Naive thymus-derived CD4-positive, alpha-beta T cell (primary cell): Measurements from ENCODE around the gene SURF2. TPM values are rescaled to one million over a fixed set of nuclear protein-coding genes. Genes with fewer than 3 reads are reported as not detected.

Experiments used
- ATAC-seq: fragments of 150-1000 bp; cut with Tn5 transposase; 2 replicates; pipeline ENCODE4 v1.10.0; 2021; ENCODE audit warnings: mild to moderate bottlenecking, moderate library complexity
- CTCF ChIA-PET: fragments of 350-600 bp; sonication (Branson Sonifier 250); formaldehyde crosslinking; loops from one replicate; lab custom pipeline; 2021; ENCODE audit warnings: antibody characterized with exemption; lab: Charles Lee
- POLR2A ChIA-PET: fragments of 350-600 bp; sonication (Branson Sonifier 250); formaldehyde crosslinking; loops from one replicate; lab custom pipeline; 2021; ENCODE audit warnings: antibody characterized with exemption, inconsistent platforms; lab: Charles Lee
- DNase-seq, 9 donors: peaks; one replicate each; pipeline versions ENCODE4 v3.0.0 to v3.0.0-alpha.2; 2020 to 2022; ENCODE audit warnings: mixed read lengths in 1 of 9
- H3K27ac ChIP-seq: one replicate; pipeline ENCODE4 v1.7.0; 2013; ENCODE audit warnings: mild to moderate bottlenecking, low read depth, low read length, moderate library complexity
- H3K27me3 ChIP-seq, 2 donors: one replicate each; pipeline ENCODE4 v1.7.0; 2013; ENCODE audit warnings: low read length in 2 of 2, mild to moderate bottlenecking in 2 of 2, moderate library complexity in 2 of 2; ENCODE audit not compliant: control insufficient read depth in 2 of 2, insufficient read depth in 2 of 2
- H3K36me3 ChIP-seq, 3 experiments: 1 replicate in 2 of 3; 2 replicates in 1 of 3; pipeline ENCODE4 v1.7.0; 2013; ENCODE audit warnings: low read length in 3 of 3, mild to moderate bottlenecking in 3 of 3, moderate library complexity in 1 of 3; ENCODE audit not compliant: insufficient read depth in 3 of 3, control insufficient read depth in 2 of 3
- H3K4me1 ChIP-seq, 2 donors: one replicate each; pipeline ENCODE4 v1.7.0; 2013; ENCODE audit warnings: low read length in 2 of 2, mild to moderate bottlenecking in 2 of 2, moderate library complexity in 1 of 2; ENCODE audit not compliant: control insufficient read depth in 2 of 2, insufficient read depth in 2 of 2
- H3K4me3 ChIP-seq: 2 replicates; pipeline ENCODE4 v1.7.0; 2013; ENCODE audit warnings: mild to moderate bottlenecking, low read length
- H3K9me3 ChIP-seq, 3 experiments: 1 replicate in 2 of 3; 2 replicates in 1 of 3; pipeline ENCODE4 v1.7.0; 2013; ENCODE audit warnings: low read length in 3 of 3; ENCODE audit not compliant: control insufficient read depth in 2 of 3
- H3K27ac Mint-ChIP-seq, 9 donors: one replicate each; pipeline ENCODE4 v1.8.0; 2020 to 2022; ENCODE audit warnings: mixed read lengths in 9 of 9, mild to moderate bottlenecking in 8 of 9, moderate library complexity in 5 of 9, inconsistent platforms in 2 of 9
- H3K27me3 Mint-ChIP-seq, 5 donors: one replicate each; pipeline ENCODE4 v1.8.0; 2021 to 2022; ENCODE audit warnings: mixed read lengths in 5 of 5, mild to moderate bottlenecking in 1 of 5
- H3K36me3 Mint-ChIP-seq, 5 donors: one replicate each; pipeline ENCODE4 v1.8.0; 2020 to 2022; ENCODE audit warnings: mixed read lengths in 5 of 5, mild to moderate bottlenecking in 3 of 5, inconsistent platforms in 1 of 5
- H3K4me1 Mint-ChIP-seq, 7 donors: one replicate each; pipeline ENCODE4 v1.8.0; 2020 to 2022; ENCODE audit warnings: mixed read lengths in 7 of 7, mild to moderate bottlenecking in 3 of 7, inconsistent platforms in 1 of 7
- H3K4me3 Mint-ChIP-seq, 10 donors: one replicate each; pipeline ENCODE4 v1.8.0; 2020 to 2022; ENCODE audit warnings: mild to moderate bottlenecking in 10 of 10, mixed read lengths in 10 of 10, moderate library complexity in 6 of 10, inconsistent platforms in 2 of 10
- H3K9me3 Mint-ChIP-seq, 11 donors: one replicate each; pipeline ENCODE4 v1.8.0; 2020 to 2022; ENCODE audit warnings: mixed read lengths in 11 of 11, mild to moderate bottlenecking in 4 of 11, inconsistent platforms in 1 of 11, moderate library complexity in 1 of 11
- intact Hi-C, 2 donors: fragments of 100-400 bp; cut with micrococcal nuclease; formaldehyde crosslinking; loops; one replicate each; pipeline ENCODE4 v1.15.1; 2023
- polyA plus RNA-seq, 2 donors: library from polyadenylated mRNA; unstranded; fragments of 300-500 nt; fragmentation: Illumina TruSeq; gene quantifications; one replicate each; pipeline ENCODE4 v1.2.3, GENCODE V29; 2021
- total RNA-seq, 6 experiments: library from RNA in 5 of 6; stranded (reverse) in 5 of 6; gene quantifications; 1 replicate in 5 of 6; 2 replicates in 1 of 6; pipeline ENCODE4 v1.2.3 and lab custom pipeline; 2021 to 2026

SURF2 gene
- total and polyA plus RNA-seq, 7 experiments from 2014 or later, result 15.0 to 44.5 (median 21.9) TPM

- no peak overlapping the region for H3K4me3 ChIP-seq
- H3K36me3 Mint-ChIP-seq, result peaks cover 6 to 46% (median 36%) of the 10 kb centered on the region in 5 donors
- peaks cover 21 to 35% of the 10 kb centered on the region in 2 donors for H3K4me1 ChIP-seq
- peaks cover 26 to 56% (median 39%) of the 10 kb centered on the region in 7 donors for H3K4me1 Mint-ChIP-seq
- H3K27ac Mint-ChIP-seq, result peak overlapping the region in 5 of 9 donors; percentile 14 to 61 (median 47)
- peaks cover 0 to 2% (median 0%) of the 10 kb centered on the region in 11 donors for H3K9me3 Mint-ChIP-seq
- ATAC-seq (no peak), DNase-seq (no peak)
- CTCF ChIA-PET, result interaction anchor here (3.3 kb wide), 1 partner anchor 17 kb away, joined by 11 read pairs; no protein-coding TSS in a partner anchor
- H3K4me3 Mint-ChIP-seq, result peak overlapping the region in 2 of 10 donors; percentile 36 to 64
- peaks cover 20 to 74% (median 31%) of the 10 kb centered on the region in 3 experiments for H3K36me3 ChIP-seq
- H3K27ac ChIP-seq, result no peak overlapping the region
- H3K27me3 ChIP-seq, result no peaks in the 10 kb centered on the region
- H3K27me3 Mint-ChIP-seq, result no peaks in the 10 kb centered on the region
- intact Hi-C loops, result no loop called here
- POLR2A ChIA-PET, result interaction anchor here (0.7 to 10.5 kb wide), 2 partner anchors 16 to 23 kb away, joined by 3 to 185 read pairs; partner anchors contain the start of gene SURF4
- no peaks in the 10 kb centered on the region for H3K9me3 ChIP-seq
These were observed 2.8 kb upstream of the SURF2 start for GRCh38 chr9:133353548-133353947.

GRCh38 chr9:133354766-133355165 lies 1.6 kb upstream of the SURF2 start:
- H3K27me3 ChIP-seq, result no peaks in the 10 kb centered on the region
- peaks cover 0 to 39% (median 24%) of the 10 kb centered on the region in 5 donors for H3K36me3 Mint-ChIP-seq
- H3K4me3 ChIP-seq, result no peak overlapping the region
- no peak overlapping the region for H3K27ac ChIP-seq
- no peaks in the 10 kb centered on the region for H3K9me3 Mint-ChIP-seq
- intact Hi-C loops, result loop anchor here (5.0 kb wide), 3 partner anchors 167 to 232 kb away; partner anchors contain the start of gene RALGDS (in 1 of the 2)
- H3K4me1 Mint-ChIP-seq, result peaks cover 24 to 51% (median 32%) of the 10 kb centered on the region in 7 donors
- ATAC-seq (no peak), DNase-seq (no peak)
- peak overlapping the region; percentile 80 to 94 (median 89) for H3K4me3 Mint-ChIP-seq
- ChIA-PET CTCF (no interaction called here), POLR2A (interaction anchor here (1.0 to 10.5 kb wide), 3 partner anchors 12 to 128 kb away, joined by 4 to 185 read pairs (median 15); partner anchors contain the start of gene SURF4)
- H3K36me3 ChIP-seq, result peaks cover 20 to 76% (median 27%) of the 10 kb centered on the region in 3 experiments
- H3K4me1 ChIP-seq, result peaks cover 12 to 28% of the 10 kb centered on the region in 2 donors
- peak overlapping the region in 5 of 9 donors; percentile 19 to 91 (median 88) for H3K27ac Mint-ChIP-seq
- H3K9me3 ChIP-seq, result no peaks in the 10 kb centered on the region
- no peaks in the 10 kb centered on the region for H3K27me3 Mint-ChIP-seq

DNA sequence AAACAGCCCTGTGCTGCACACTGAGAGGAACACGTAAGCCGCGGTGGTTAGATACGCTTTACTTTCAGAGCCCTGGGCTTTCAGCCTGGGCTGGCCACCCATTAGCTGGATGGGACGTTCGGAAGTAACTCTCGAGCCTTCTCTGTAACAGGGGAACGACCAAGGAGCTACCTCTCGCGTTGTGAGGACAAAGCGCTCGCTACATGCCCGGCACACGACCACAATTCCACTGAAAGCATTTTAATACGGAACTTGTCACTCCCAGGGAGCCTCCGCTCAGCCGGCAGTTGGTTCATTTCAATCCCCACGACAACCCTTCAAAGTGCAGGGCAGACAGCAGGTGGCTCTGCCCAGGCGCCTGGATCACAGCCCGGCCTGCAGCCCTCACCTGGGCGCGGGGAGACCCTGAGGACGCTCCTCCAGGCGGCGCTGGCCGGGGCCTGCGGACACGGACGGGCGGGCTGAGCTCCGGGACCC lies 431 bp upstream of the SURF2 start:
- DNase-seq (no peak), ATAC-seq (peak; percentile 55)
- Mint-ChIP-seq H3K27ac (peak overlapping the region; percentile 72 to 91 (median 84)), H3K9me3 (no peaks in the 10 kb centered on the region), H3K27me3 (no peaks in the 10 kb centered on the region), H3K4me3 (peak overlapping the region; percentile 80 to 94 (median 89)), H3K36me3 (peaks cover 0 to 29% (median 15%) of the 10 kb centered on the region in 5 donors), H3K4me1 (peaks cover 20 to 42% (median 28%) of the 10 kb centered on the region in 7 donors)
- CTCF ChIA-PET, result interaction anchor here (0.7 to 1.3 kb wide), 5 partner anchors 8 to 171 kb away, joined by 3 to 11 read pairs (median 4); partner anchors contain the start of genes MED22 and RPL7A
- POLR2A ChIA-PET, result interaction anchor here (0.6 to 10.5 kb wide), 11 partner anchors 9 to 809 kb away, joined by 3 to 185 read pairs (median 5); partner anchors contain the start of genes CACFD1, GTF3C5, MED22 and RNU6ATAC
- peaks cover 15 to 76% (median 18%) of the 10 kb centered on the region in 3 experiments for H3K36me3 ChIP-seq
- H3K27ac ChIP-seq, result peak overlapping the region; percentile 91
- H3K9me3 ChIP-seq, result no peaks in the 10 kb centered on the region
- intact Hi-C loops, result loop anchor here (1.0 to 5.0 kb wide), 12 partner anchors 8 to 234 kb away; partner anchors contain the start of genes MED22 (in 2 of the 2), RPL7A (in 2 of the 2), SLC2A6 (in 2 of the 2) and STKLD1 (in 2 of the 2)
- H3K4me1 ChIP-seq, result peaks cover 12 to 28% of the 10 kb centered on the region in 2 donors
- no peaks in the 10 kb centered on the region for H3K27me3 ChIP-seq
- H3K4me3 ChIP-seq, result peak overlapping the region; percentile 63

GRCh38 chr9:133357656-133358055 lies 1.3 kb downstream of the SURF2 start:
- H3K4me1 ChIP-seq, result peaks cover 12 to 28% of the 10 kb centered on the region in 2 donors
- Mint-ChIP-seq H3K27me3 (no peaks in the 10 kb centered on the region), H3K4me3 (peak overlapping the region; percentile 75 to 94 (median 88)), H3K27ac (peak overlapping the region in 8 of 9 donors; percentile 26 to 82 (median 74)), H3K4me1 (peaks cover 18 to 42% (median 28%) of the 10 kb centered on the region in 7 donors), H3K36me3 (peaks cover 3 to 26% (median 12%) of the 10 kb centered on the region in 5 donors), H3K9me3 (no peaks in the 10 kb centered on the region)
- H3K27ac ChIP-seq, result peak overlapping the region; percentile 91
- no peak for ATAC-seq
- H3K4me3 ChIP-seq, result peak overlapping the region; percentile 64
- no peaks in the 10 kb centered on the region for H3K9me3 ChIP-seq
- no peaks in the 10 kb centered on the region for H3K27me3 ChIP-seq
- ChIA-PET POLR2A (interaction anchor here (1.0 to 10.5 kb wide), 8 partner anchors 11 to 122 kb away, joined by 3 to 185 read pairs (median 7); partner anchors contain the start of genes MED22, RPL7A, SURF4 and SURF6), CTCF (interaction anchor here (0.6 to 3.4 kb wide), 2 partner anchors 14 to 165 kb away, joined by 4 to 14 read pairs; no protein-coding TSS in a partner anchor)
- H3K36me3 ChIP-seq, result peaks cover 9 to 76% (median 20%) of the 10 kb centered on the region in 3 experiments
- intact Hi-C loops, result loop anchor here (2.0 to 5.0 kb wide), 5 partner anchors 13 to 235 kb away; partner anchors contain the start of gene RALGDS (in 1 of the 2)
- DNase-seq, result no peak

GRCh38 chr9:133359399-133360175 lies 3.2 kb downstream of the SURF2 start:
- peaks cover 12 to 24% of the 10 kb centered on the region in 2 donors for H3K4me1 ChIP-seq
- H3K27ac ChIP-seq, result peak overlapping the region; percentile 91
- H3K27me3 Mint-ChIP-seq, result no peaks in the 10 kb centered on the region
- ChIA-PET POLR2A (interaction anchor here (1.2 to 10.5 kb wide), 2 partner anchors 10 kb away, joined by 4 to 185 read pairs; partner anchors contain the start of gene SURF4), CTCF (interaction anchor here (3.4 kb wide), 1 partner anchor 12 kb away, joined by 14 read pairs; no protein-coding TSS in a partner anchor)
- peaks cover 9 to 31% (median 13%) of the 10 kb centered on the region in 5 donors for H3K36me3 Mint-ChIP-seq
- H3K9me3 Mint-ChIP-seq, result no peaks in the 10 kb centered on the region
- H3K9me3 ChIP-seq, result no peaks in the 10 kb centered on the region
- H3K4me3 Mint-ChIP-seq, result peak overlapping the region in 4 of 10 donors; percentile 3 to 76 (median 38)
- peaks cover 20 to 41% (median 29%) of the 10 kb centered on the region in 7 donors for H3K4me1 Mint-ChIP-seq
- no peak for DNase-seq
- H3K27me3 ChIP-seq, result no peaks in the 10 kb centered on the region
- ATAC-seq, result no peak
- intact Hi-C loops, result loop anchor here (5.0 kb wide), 3 partner anchors 172 to 237 kb away; partner anchors contain the start of gene RALGDS (in 1 of the 2)
- peaks cover 13 to 74% (median 22%) of the 10 kb centered on the region in 3 experiments for H3K36me3 ChIP-seq
- no peak overlapping the region for H3K4me3 ChIP-seq
- peak overlapping the region in 6 of 9 donors; percentile 34 to 84 (median 67) for H3K27ac Mint-ChIP-seq
